ENCODE results near the gene ATP6V1C2.

The ATP6V1C2 gene

DNA sequence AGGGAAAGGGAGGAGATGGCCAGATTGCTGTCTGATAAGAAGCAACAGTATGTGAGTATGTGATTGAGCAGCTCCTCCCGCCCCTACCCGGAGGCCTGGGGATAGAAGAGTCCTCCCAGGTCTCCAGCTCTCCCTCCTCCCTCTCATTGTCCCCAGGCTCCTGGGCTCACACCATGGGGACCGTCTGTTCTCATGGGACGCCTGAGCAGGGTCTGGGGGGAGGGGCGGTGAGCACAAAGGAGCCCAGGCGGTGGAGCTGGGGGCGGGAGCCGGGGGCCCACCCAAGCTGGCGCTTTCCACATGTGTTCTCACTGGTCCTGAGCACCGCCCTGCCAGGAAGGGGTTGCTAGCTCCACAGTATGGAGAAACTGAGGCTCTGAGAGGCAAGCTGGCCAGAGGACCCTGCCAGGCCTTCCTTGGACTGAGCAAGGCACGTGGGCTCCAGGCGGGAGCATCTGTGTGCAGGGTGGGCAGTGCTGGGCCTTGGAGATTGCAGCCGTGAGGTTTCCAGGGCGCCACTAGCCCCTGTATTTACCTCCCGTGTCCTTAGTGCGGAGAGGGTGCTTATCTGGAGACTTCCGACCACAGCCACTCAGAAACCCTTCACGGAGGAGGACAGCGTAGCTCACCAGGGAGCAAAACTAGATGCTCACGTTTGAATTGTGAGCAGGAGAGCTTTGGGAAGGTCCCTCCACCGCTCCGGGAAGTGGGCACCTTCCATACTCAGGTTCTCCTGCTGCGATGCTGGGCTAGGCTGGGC lies 53.8 kb downstream of the ATP6V1C2 start:
- no peak overlapping the region for H3K4me3 ChIP-seq (ENCODE audit: low read length)
- TF ChIP-seq EZH2phosphoT487 (IDR thresholded peaks at IDR 0.05; ENCODE audit: low read depth) = no peak
- TF ChIP-seq, protein P1, sequence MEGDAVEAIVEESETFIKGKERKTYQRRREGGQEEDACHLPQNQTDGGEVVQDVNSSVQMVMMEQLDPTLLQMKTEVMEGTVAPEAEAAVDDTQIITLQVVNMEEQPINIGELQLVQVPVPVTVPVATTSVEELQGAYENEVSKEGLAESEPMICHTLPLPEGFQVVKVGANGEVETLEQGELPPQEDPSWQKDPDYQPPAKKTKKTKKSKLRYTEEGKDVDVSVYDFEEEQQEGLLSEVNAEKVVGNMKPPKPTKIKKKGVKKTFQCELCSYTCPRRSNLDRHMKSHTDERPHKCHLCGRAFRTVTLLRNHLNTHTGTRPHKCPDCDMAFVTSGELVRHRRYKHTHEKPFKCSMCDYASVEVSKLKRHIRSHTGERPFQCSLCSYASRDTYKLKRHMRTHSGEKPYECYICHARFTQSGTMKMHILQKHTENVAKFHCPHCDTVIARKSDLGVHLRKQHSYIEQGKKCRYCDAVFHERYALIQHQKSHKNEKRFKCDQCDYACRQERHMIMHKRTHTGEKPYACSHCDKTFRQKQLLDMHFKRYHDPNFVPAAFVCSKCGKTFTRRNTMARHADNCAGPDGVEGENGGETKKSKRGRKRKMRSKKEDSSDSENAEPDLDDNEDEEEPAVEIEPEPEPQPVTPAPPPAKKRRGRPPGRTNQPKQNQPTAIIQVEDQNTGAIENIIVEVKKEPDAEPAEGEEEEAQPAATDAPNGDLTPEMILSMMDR (IDR thresholded peaks at IDR 0.05; ENCODE audit: low read depth, low read length) = no peak
- H3K4me1 ChIP-seq (ENCODE audit: low read length) = no peaks in the 10 kb centered on the region
- no peaks in the 10 kb centered on the region for H3K79me2 ChIP-seq (ENCODE audit: low read length)
- no peaks in the 10 kb centered on the region for H3K27me3 ChIP-seq (ENCODE audit: low read depth, low read length)
- H4K20me1 ChIP-seq (ENCODE audit: insufficient read depth, low read length) = peaks cover 14% of the 10 kb centered on the region
- peaks cover 7% of the 10 kb centered on the region for H3K36me3 ChIP-seq (replicated peaks; ENCODE audit: low read depth, low read length)
- no peak overlapping the region for H3K4me2 ChIP-seq (ENCODE audit: low read length)
- no peak overlapping the region for H3K9ac ChIP-seq (ENCODE audit: low read length)
- no peaks in the 10 kb centered on the region for H3K9me3 ChIP-seq (ENCODE audit: insufficient read depth, low read length)
- no peak overlapping the region for H3K27ac ChIP-seq (ENCODE audit: low read length)
- no peak overlapping the region for H2AFZ ChIP-seq (ENCODE audit: low read depth, low read length)

DNA sequence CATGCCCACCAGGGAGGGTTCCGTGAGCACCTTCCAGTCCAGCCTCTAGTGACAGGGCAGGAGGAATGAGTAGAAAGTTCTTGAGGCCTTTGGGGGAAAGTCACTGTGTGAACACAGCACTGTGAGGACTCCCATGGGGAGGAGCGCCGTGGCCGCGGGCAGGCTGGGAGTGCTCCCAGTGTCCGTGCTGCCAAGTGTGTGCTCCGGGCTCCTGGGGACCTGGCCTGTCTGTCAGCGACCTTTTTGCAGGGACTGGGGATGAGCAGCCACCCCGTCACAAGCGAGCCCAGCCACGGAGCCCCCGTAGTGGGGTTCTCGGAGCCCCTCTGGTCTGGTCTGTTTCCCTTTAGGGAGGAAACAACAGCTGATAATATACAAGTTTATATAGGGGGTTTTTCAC lies 54.4 kb downstream of the ATP6V1C2 start:
- H3K36me3 ChIP-seq (replicated peaks; ENCODE audit: low read depth, low read length) = peaks cover 11% of the 10 kb centered on the region
- H3K4me1 ChIP-seq (ENCODE audit: low read length) = no peaks in the 10 kb centered on the region
- no peak overlapping the region for H2AFZ ChIP-seq (ENCODE audit: low read depth, low read length)
- no peaks in the 10 kb centered on the region for H3K9me3 ChIP-seq (ENCODE audit: insufficient read depth, low read length)
- no peak overlapping the region for H3K27ac ChIP-seq (ENCODE audit: low read length)
- no peak overlapping the region for H3K4me2 ChIP-seq (ENCODE audit: low read length)
- no peaks in the 10 kb centered on the region for H3K27me3 ChIP-seq (ENCODE audit: low read depth, low read length)
- H3K4me3 ChIP-seq (ENCODE audit: low read length) = no peak overlapping the region
- peaks cover 17% of the 10 kb centered on the region for H4K20me1 ChIP-seq (ENCODE audit: insufficient read depth, low read length)
- no peaks in the 10 kb centered on the region for H3K79me2 ChIP-seq (ENCODE audit: low read length)
- TF ChIP-seq, protein P1 (IDR thresholded peaks at IDR 0.05; ENCODE audit: low read depth, low read length) = no peak
- H3K9ac ChIP-seq (ENCODE audit: low read length) = no peak overlapping the region

DNA sequence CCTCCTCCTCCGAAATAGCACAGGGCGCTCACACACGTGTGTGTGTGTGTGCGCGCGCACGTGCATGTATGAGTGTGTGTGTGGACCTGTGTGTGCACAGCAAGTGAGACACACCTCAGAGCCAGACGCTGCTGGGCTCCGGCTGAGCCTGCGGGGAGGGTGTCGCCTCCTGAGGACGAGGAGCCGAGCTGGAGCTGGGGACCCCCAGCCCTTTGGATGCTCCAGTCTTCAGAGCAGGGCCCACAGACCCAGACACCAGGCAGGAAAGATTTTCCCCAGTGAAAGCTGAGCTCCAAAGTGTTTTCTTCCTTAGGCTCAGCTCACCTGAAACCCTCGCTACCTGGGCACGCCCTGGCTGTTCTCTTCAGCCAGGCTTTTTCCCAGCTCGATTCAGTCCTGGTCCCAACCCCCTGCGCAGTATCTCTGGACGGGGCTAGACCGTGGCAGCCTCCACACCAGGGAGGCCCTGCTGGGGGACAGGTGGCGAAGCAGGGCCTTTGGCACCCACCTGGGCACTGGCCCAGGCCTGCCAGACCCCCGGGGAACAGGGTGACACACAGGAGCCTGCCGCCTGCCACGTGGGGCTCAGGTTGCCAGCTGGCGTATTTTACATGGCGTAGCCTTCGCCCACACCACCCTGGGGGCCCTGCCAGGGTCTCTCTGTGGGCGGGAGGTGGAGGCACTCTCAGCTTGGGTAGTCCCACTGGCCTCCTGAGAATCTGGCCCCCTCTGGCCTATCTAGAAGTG lies 55.0 kb downstream of the ATP6V1C2 start:
- Histone ChIP-seq H4K20me1 (ENCODE audit: insufficient read depth, low read length) (peaks cover 17% of the 10 kb centered on the region), H3K27ac (ENCODE audit: low read length) (no peak overlapping the region), H3K4me3 (ENCODE audit: low read length) (no peak overlapping the region), H3K36me3 (replicated peaks; ENCODE audit: low read depth, low read length) (peaks cover 15% of the 10 kb centered on the region), H3K4me2 (ENCODE audit: low read length) (no peak overlapping the region), H3K79me2 (ENCODE audit: low read length) (no peaks in the 10 kb centered on the region), H3K27me3 (ENCODE audit: low read depth, low read length) (no peaks in the 10 kb centered on the region), H3K9ac (ENCODE audit: low read length) (no peak overlapping the region), H3K4me1 (ENCODE audit: low read length) (no peaks in the 10 kb centered on the region), H2AFZ (ENCODE audit: low read depth, low read length) (no peak overlapping the region), H3K9me3 (ENCODE audit: insufficient read depth, low read length) (no peaks in the 10 kb centered on the region)
- TF ChIP-seq, protein P1 (IDR thresholded peaks at IDR 0.05; ENCODE audit: low read depth, low read length) = no peak
- no peak for TF ChIP-seq EZH2phosphoT487 (IDR thresholded peaks at IDR 0.05; ENCODE audit: low read depth)

DNA sequence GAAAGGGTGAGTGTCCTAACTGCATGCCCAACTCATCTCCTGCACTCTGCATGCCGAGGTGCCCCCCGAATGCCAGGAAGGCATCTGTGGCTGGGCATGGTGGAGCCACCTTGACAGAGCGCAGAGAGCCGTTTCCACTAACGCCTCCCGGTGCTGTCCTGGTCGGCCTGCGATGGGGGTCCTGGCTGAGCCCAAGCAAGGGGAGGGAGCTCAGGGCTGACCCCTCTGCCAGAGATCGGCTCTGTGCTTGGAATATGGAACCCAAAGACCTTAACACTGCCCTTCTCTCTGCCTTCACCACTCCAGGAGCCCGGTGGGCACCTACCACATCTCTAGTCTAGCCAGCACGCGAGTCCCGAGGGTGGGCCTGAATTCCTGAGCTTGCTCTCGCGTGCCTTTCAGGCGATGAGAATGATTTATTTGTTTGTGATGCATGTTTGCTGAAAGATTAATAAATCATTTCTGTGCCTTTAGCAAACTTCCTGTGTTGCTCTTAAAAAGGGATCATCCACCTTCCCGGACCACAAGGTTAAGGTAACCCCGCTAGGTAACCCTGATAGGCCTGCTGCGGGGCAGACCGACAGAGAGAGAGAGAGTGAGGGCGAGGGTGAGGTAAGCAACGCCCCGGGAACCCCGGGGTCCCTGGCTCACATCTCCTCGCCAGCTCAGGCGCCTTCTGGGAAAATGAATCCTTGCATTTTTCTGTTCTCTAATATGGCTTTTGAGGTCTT lies 55.8 kb downstream of the ATP6V1C2 start:
- Histone ChIP-seq H3K36me3 (replicated peaks; ENCODE audit: low read depth, low read length) (peaks cover 23% of the 10 kb centered on the region), H3K4me3 (ENCODE audit: low read length) (no peak overlapping the region), H3K27ac (ENCODE audit: low read length) (no peak overlapping the region), H3K79me2 (ENCODE audit: low read length) (no peaks in the 10 kb centered on the region), H3K9ac (ENCODE audit: low read length) (no peak overlapping the region), H3K27me3 (ENCODE audit: low read depth, low read length) (no peaks in the 10 kb centered on the region), H2AFZ (ENCODE audit: low read depth, low read length) (no peak overlapping the region), H3K4me2 (ENCODE audit: low read length) (no peak overlapping the region), H3K9me3 (ENCODE audit: insufficient read depth, low read length) (no peaks in the 10 kb centered on the region), H3K4me1 (ENCODE audit: low read length) (no peaks in the 10 kb centered on the region), H4K20me1 (ENCODE audit: insufficient read depth, low read length) (peaks cover 17% of the 10 kb centered on the region)
- no peak for TF ChIP-seq EZH2phosphoT487 (IDR thresholded peaks at IDR 0.05; ENCODE audit: low read depth)
- TF ChIP-seq, protein P1 (IDR thresholded peaks at IDR 0.05; ENCODE audit: low read depth, low read length) = no peak

Measured in OCI-LY3 (cell line).